Epithelial cell of esophagus (primary cell): ENCODE results near the gene PLK3.
A peak's percentile ranks its signal among the peaks of the same experiment; 100 is the strongest.
"Not testable (repeated sequence)": the region's sequence is repeated elsewhere in the genome, so short reads cannot be mapped to it uniquely, and the experiment has no call there.

ENCODE experiments used
- DNase-seq: peaks from one replicate; pipeline ENCODE4 v3.0.0; 2010; ENCODE audit warnings: low read depth
- H3K4me3 ChIP-seq: 2 replicates; pipeline ENCODE4 v1.5.1; 2011; ENCODE audit warnings: mild to moderate bottlenecking, low read length, control low read depth
- CTCF ChIP-seq: IDR thresholded peaks from 2 replicates; pipeline ENCODE4 v1.5.1; 2011; ENCODE audit warnings: low read depth, mild to moderate bottlenecking, low read length, control low read depth, inconsistent platforms; ENCODE audit not compliant: insufficient read depth; ENCODE audit errors: missing control alignments

Gene PLK3

DNA sequence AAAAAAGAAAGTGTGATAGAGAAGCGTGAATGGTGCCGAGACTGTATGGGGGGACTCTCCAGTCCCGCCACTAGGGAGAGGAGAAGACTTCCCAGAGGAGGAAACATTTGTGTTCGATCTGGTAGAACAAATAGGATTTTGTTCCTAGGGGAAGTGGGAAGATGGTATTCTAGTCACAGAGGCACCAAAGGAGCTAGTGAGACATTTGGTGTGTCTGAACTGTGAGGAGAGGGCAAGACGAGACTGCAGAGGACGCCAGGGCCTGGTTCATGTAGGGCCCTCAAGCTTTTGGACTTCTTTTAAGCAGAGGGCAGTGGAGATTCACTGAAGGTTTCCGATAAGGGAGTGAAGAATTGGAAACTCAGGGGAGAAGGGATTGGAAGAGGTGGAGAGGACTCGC is 11.1 kb downstream of the PLK3 start:
- H3K4me3 ChIP-seq = no peak overlapping the region
- no peak for DNase-seq
- TF ChIP-seq CTCF = no peak

- peak overlapping the region; percentile 56 for H3K4me3 ChIP-seq
- no peak for TF ChIP-seq CTCF
- no peak for DNase-seq
Observed at GRCh38 chr1:44812822-44813543, 12.8 kb downstream of the PLK3 start.

DNA sequence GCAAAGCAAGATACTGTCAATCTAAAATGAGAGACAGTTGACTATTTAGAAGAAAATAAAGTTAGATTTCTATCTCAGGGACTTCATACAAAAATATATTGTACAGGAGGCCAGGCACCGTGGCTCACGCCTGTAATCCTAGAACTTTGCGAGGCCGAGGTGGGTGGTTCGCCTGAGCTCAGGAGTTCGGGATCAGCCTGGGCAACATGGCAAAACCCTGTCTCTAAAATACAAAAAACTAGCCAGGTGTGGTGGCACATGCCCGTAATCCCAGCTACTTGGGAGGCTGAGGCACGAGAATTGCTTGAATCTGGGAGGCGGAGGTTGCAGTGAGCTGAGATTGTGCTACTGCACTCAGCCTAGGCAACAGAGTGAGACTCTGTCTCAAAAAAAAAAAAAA is 15.7 kb downstream of the PLK3 start:
- DNase-seq, H3K4me3 ChIP-seq: not testable (repeated sequence)

DNA sequence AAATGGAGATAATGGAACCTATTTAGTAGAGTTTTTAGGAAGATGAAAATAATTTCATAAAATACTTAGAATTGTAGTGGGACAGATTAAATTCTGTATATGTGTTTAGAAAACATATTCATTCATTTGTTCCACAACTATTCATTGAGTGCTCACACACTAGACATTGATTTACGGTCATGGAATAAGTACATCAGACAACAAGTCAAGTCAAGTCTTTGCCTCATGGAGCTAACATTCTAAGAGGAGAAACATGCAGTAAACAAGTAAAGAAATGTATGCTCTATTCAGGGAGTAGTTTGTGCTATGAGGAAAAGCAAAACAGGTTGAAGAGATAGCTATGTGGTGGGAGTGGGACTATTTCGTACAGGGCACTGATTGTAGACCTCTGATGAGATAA is 17.1 kb downstream of the PLK3 start:
- peak; percentile 41 for DNase-seq
- no peak for TF ChIP-seq CTCF
- H3K4me3 ChIP-seq = no peak overlapping the region

GRCh38 chr1:44817771-44818495 is 17.8 kb downstream of the PLK3 start:
- DNase-seq = no peak
- H3K4me3 ChIP-seq = no peak overlapping the region
- no peak for TF ChIP-seq CTCF

GRCh38 chr1:44819196-44819607 is 19.0 kb downstream of the PLK3 start:
- H3K4me3 ChIP-seq = peak overlapping the region; percentile 62
- peak; percentile 41 for DNase-seq
- no peak for TF ChIP-seq CTCF

GRCh38 chr1:44819608-44820327 is 19.6 kb downstream of the PLK3 start:
- peak; percentile 84 for DNase-seq
- no peak for TF ChIP-seq CTCF
- peak overlapping the region; percentile 62 for H3K4me3 ChIP-seq
